C4-2B (cell line): ENCODE data around the gene CERS4.

Experiments used
- H3K27ac ChIP-seq: fragments of 450-650 bp; 2 replicates; pipeline ENCODE4 v1.5.1; 2017
- CTCF ChIP-seq: fragments of 450-650 bp; conservative IDR thresholded peaks from 2 replicates; pipeline ENCODE4 v1.5.1; 2017; ENCODE audit warnings: mild to moderate bottlenecking
- ZFX ChIP-seq: fragments of 450-650 bp; IDR thresholded peaks from 2 replicates; pipeline ENCODE4 v1.6.1; 2017

CERS4 gene

GRCh38 chr19:8206147-8207087 is 2.8 kb upstream of the CERS4 start:
- peak overlapping the region; percentile 75 for H3K27ac ChIP-seq
- TF ChIP-seq ZFX: no peak
- TF ChIP-seq CTCF: no peak

GRCh38 chr19:8207326-8207725 is 1.8 kb upstream of the CERS4 start:
- peak overlapping the region; percentile 75 for H3K27ac ChIP-seq

GRCh38 chr19:8208119-8208921 is 850 bp upstream of the CERS4 start:
- H3K27ac ChIP-seq: peak overlapping the region; percentile 75
- TF ChIP-seq ZFX: no peak; the same call in 1 of the 2 replicates
- TF ChIP-seq CTCF: no peak

GRCh38 chr19:8209462-8210378 is 550 bp downstream of the CERS4 start:
- H3K27ac ChIP-seq: peak overlapping the region; percentile 75

GRCh38 chr19:8210421-8211101 is 1.4 kb downstream of the CERS4 start:
- H3K27ac ChIP-seq: peak overlapping the region; percentile 75
- TF ChIP-seq CTCF: no peak
- TF ChIP-seq ZFX: no peak

More at GRCh38 chr19:8209462-8210378, 550 bp downstream of the CERS4 start:
- no peak for TF ChIP-seq CTCF
- peak; percentile 46; the same call in 1 of the 2 replicates for TF ChIP-seq ZFX

GRCh38 chr19:8212212-8212611 is 3.0 kb downstream of the CERS4 start:
- 0 out of 2 replicates have a peak overlapping the region, but pooled peaks have one; percentile 10 for H3K27ac ChIP-seq
- TF ChIP-seq CTCF: no peak
- no peak for TF ChIP-seq ZFX

- H3K27ac ChIP-seq: no peak overlapping the region
- TF ChIP-seq ZFX: no peak
- no peak for TF ChIP-seq CTCF
Measured at GRCh38 chr19:8212916-8213315, 3.7 kb downstream of the CERS4 start.
